ENCODE measurements around the gene BPTF. TPM values are rescaled to one million over a fixed set of nuclear protein-coding genes. Genes with fewer than 3 reads are reported as not detected.

The BPTF gene
- total RNA-seq, 1 donor from 2014 or later = 129 TPM

DNA sequence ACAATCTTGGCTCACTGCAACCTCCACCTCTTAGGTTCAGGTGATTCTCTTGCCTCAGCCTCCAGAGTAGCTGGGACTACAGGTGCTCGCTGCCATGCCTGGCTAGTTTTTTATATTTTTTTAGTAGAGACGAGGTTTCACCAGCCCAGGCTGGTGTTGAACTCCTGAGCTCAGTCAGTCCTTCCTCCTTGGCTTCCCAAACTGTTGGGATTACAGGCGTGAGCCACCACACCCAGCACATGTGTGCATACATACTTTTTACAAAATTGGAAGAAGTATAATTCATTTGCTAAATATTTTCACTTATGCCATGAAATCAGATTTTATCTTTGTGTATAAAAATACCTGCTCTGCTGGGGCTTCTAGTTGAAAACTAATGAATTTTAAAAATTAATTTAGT, 13.2 kb downstream of the BPTF start:
- Mint-ChIP-seq H3K9me3 (peaks cover 5% of the 10 kb centered on the region), H3K4me3 (no peak overlapping the region), H3K27ac (no peak overlapping the region), H3K36me3 (peaks cover 21% of the 10 kb centered on the region), H3K4me1 (no peaks in the 10 kb centered on the region), H3K27me3 (ENCODE audit: insufficient read depth, low read depth) (no peaks in the 10 kb centered on the region)
- Histone ChIP-seq H3K9me3 (ENCODE audit: low read depth) (no peaks in the 10 kb centered on the region), H2AFZ (replicated peaks) (no peak overlapping the region), H3F3A (ENCODE audit: low read depth) (no peaks in the 10 kb centered on the region), H3K4me2 (no peak overlapping the region), H3K4me1 (no peaks in the 10 kb centered on the region), H3K27ac (no peak overlapping the region), H3K27me3 (no peaks in the 10 kb centered on the region), H3K79me2 (ENCODE audit: low read depth) (peaks cover 100% of the 10 kb centered on the region), H3K36me3 (no peaks in the 10 kb centered on the region), H3K4me3 (no peak overlapping the region), H3K9ac (no peak overlapping the region), H4K20me1 (ENCODE audit: low read depth) (peaks cover 87% of the 10 kb centered on the region)
- TF ChIP-seq EZH2phosphoT487 (IDR thresholded peaks at IDR 0.05) = no peak
- TF ChIP-seq, protein P1, sequence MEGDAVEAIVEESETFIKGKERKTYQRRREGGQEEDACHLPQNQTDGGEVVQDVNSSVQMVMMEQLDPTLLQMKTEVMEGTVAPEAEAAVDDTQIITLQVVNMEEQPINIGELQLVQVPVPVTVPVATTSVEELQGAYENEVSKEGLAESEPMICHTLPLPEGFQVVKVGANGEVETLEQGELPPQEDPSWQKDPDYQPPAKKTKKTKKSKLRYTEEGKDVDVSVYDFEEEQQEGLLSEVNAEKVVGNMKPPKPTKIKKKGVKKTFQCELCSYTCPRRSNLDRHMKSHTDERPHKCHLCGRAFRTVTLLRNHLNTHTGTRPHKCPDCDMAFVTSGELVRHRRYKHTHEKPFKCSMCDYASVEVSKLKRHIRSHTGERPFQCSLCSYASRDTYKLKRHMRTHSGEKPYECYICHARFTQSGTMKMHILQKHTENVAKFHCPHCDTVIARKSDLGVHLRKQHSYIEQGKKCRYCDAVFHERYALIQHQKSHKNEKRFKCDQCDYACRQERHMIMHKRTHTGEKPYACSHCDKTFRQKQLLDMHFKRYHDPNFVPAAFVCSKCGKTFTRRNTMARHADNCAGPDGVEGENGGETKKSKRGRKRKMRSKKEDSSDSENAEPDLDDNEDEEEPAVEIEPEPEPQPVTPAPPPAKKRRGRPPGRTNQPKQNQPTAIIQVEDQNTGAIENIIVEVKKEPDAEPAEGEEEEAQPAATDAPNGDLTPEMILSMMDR (IDR thresholded peaks at IDR 0.05) = no peak
- TF ChIP-seq EZH2 (IDR thresholded peaks at IDR 0.05) = no peak
- DNase-seq (ENCODE audit: low spot score) = no peak

DNA sequence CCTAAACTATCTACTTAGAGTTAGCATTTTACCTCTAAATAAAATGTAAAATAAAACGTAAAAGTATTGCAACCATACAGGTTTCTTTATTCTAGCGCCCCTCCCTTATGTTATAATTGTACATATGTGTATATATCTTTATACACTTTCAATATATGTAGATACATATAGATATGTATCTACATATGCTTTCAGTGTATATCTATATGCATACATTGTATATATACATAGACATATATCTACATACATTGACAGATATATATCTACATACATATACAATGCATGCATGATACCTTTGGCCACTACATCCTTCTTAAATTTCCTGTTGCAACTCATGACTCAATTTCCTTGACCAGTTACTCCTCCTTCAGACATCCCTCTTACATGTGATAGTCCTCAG, 16.7 kb downstream of the BPTF start:
- H3K4me1 ChIP-seq = no peaks in the 10 kb centered on the region
- Mint-ChIP-seq H3K27ac (no peak overlapping the region), H3K36me3 (peaks cover 20% of the 10 kb centered on the region), H3K4me3 (no peak overlapping the region), H3K4me1 (no peaks in the 10 kb centered on the region), H3K27me3 (ENCODE audit: insufficient read depth, low read depth) (no peaks in the 10 kb centered on the region), H3K9me3 (peaks cover 4% of the 10 kb centered on the region)
- TF ChIP-seq EZH2phosphoT487 (IDR thresholded peaks at IDR 0.05) (no peak), EZH2 (IDR thresholded peaks at IDR 0.05) (no peak)
- TF ChIP-seq, protein P1 (IDR thresholded peaks at IDR 0.05) = no peak
- H3K27ac ChIP-seq = no peak overlapping the region
- no peak for DNase-seq (ENCODE audit: low spot score)
- no peaks in the 10 kb centered on the region for H3K36me3 ChIP-seq
- H3K27me3 ChIP-seq = no peaks in the 10 kb centered on the region
- H3K79me2 ChIP-seq (ENCODE audit: low read depth) = peaks cover 100% of the 10 kb centered on the region
- H4K20me1 ChIP-seq (ENCODE audit: low read depth) = peaks cover 75% of the 10 kb centered on the region
- no peak overlapping the region for H3K4me2 ChIP-seq
- no peak overlapping the region for H3K9ac ChIP-seq
- peaks cover 2% of the 10 kb centered on the region for H3F3A ChIP-seq (ENCODE audit: low read depth)
- no peak overlapping the region for H2AFZ ChIP-seq (replicated peaks)
- no peaks in the 10 kb centered on the region for H3K9me3 ChIP-seq (ENCODE audit: low read depth)
- H3K4me3 ChIP-seq = no peak overlapping the region

DNA sequence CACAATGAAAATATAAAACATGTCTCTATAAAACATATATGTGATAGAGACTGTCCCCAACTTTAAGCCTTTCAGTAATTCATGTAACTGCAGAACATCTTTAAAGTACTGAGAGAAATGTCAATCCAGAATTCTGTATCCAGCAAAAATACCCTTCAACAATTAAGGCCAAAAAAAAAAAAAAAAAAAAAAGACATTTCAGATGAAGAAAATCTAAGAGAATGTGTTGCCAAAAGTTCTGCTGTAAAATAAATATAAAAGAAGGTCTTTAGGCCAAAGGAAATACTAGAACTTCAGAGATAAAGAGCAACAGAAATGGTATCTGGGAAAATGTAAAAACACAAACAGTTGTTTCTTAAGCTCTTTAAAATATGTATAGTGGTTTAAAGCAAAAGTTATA, 17.3 kb downstream of the BPTF start:
- H3K27me3 ChIP-seq = no peaks in the 10 kb centered on the region
- Mint-ChIP-seq H3K9me3 (peaks cover 5% of the 10 kb centered on the region), H3K27me3 (ENCODE audit: insufficient read depth, low read depth) (no peaks in the 10 kb centered on the region), H3K36me3 (peaks cover 21% of the 10 kb centered on the region), H3K4me3 (no peak overlapping the region), H3K27ac (no peak overlapping the region), H3K4me1 (no peaks in the 10 kb centered on the region)
- H3K79me2 ChIP-seq (ENCODE audit: low read depth) = peaks cover 100% of the 10 kb centered on the region
- peaks cover 2% of the 10 kb centered on the region for H3F3A ChIP-seq (ENCODE audit: low read depth)
- H3K4me2 ChIP-seq = no peak overlapping the region
- H4K20me1 ChIP-seq (ENCODE audit: low read depth) = peaks cover 75% of the 10 kb centered on the region
- no peak for TF ChIP-seq EZH2 (IDR thresholded peaks at IDR 0.05)
- TF ChIP-seq, protein P1 (IDR thresholded peaks at IDR 0.05) = no peak
- TF ChIP-seq EZH2phosphoT487 (IDR thresholded peaks at IDR 0.05) = no peak
- H3K9me3 ChIP-seq (ENCODE audit: low read depth) = no peaks in the 10 kb centered on the region
- no peak overlapping the region for H3K27ac ChIP-seq
- H2AFZ ChIP-seq (replicated peaks) = no peak overlapping the region
- H3K9ac ChIP-seq = no peak overlapping the region
- H3K4me1 ChIP-seq = no peaks in the 10 kb centered on the region
- H3K36me3 ChIP-seq = no peaks in the 10 kb centered on the region
- DNase-seq (ENCODE audit: low spot score) = no peak
- H3K4me3 ChIP-seq = no peak overlapping the region
